ENCODE measurements around the gene SH3BP5L. TPM values are rescaled to one million over a fixed set of nuclear protein-coding genes. Genes with fewer than 3 reads are reported as not detected.

Gene SH3BP5L
- total and polyA plus RNA-seq, 2 of the 13 experiments (the other 11 are each of a cell fraction or from before 2014, with no cell fraction given) = 10.3 to 14.9 TPM

DNA sequence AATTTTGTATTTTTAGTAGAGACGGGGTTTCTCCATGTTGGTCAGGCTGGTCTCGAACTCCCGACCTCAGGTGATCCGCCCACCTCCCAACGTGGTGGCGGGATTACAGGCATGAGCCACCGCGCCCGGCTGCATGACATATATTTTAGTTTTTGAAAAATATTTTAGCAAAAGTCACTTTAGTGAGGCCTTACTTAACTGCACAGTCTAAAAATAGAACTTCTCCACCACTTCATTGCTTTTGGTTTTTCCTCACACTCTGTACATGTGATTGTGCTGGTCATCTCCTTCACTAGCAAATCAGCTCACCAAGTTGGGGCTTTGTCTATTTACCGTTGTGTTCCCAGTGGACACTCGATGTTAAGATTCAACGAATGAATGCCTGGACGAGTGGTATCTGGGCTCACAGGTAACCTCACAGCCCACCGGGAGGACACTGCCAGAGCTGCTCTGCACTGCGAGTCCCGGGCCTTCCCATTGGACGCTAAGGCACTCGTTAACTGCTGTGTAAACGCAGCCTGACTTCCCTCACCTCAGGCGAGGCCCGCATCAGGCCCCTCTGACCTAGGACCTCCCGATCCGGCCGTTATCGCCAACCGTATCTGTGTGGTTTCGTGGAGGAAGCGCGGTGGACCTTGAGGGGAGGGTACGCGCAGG is 47.2 kb upstream of the SH3BP5L start (continued):
- TF ChIP-seq SKIL (CRISPR knock-in tag; IDR thresholded peaks at IDR 0.05; ENCODE audit: borderline replicate concordance) (no peak), BCLAF1 (IDR thresholded peaks at IDR 0.05) (no peak), ZNF441 (CRISPR knock-in tag; IDR thresholded peaks at IDR 0.05; ENCODE audit: borderline replicate concordance) (0 out of 2 replicates have a peak, but pooled peaks have one; percentile 49), ADNP (CRISPR knock-in tag; IDR thresholded peaks at IDR 0.05) (peak; percentile 41; the same call in 1 of the 2 replicates), ZNF616 (CRISPR knock-in tag; IDR thresholded peaks at IDR 0.05; ENCODE audit: low read depth) (0 out of 2 replicates have a peak, but pooled peaks have one; percentile 53), BORCS8-MEF2B (CRISPR knock-in tag; IDR thresholded peaks at IDR 0.05) (no peak), ZNF761 (CRISPR knock-in tag; conservative IDR thresholded peaks at IDR 0.05) (no peak), CHD4 (IDR thresholded peaks at IDR 0.05; ENCODE audit: borderline replicate concordance, low read length) (peak; percentile 63; the same call in 1 of the 2 replicates), NR0B2 (CRISPR knock-in tag; IDR thresholded peaks at IDR 0.05) (no peak), ZMYM2 (CRISPR knock-in tag; IDR thresholded peaks at IDR 0.05) (0 out of 2 replicates have a peak, but pooled peaks have one; percentile 4)
- TF ChIP-seq, protein P1, sequence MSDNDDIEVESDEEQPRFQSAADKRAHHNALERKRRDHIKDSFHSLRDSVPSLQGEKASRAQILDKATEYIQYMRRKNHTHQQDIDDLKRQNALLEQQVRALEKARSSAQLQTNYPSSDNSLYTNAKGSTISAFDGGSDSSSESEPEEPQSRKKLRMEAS (IDR thresholded peaks at IDR 0.05) = peak; percentile 45; the same call in 1 of the 2 replicates
- TF ChIP-seq, protein P2, sequence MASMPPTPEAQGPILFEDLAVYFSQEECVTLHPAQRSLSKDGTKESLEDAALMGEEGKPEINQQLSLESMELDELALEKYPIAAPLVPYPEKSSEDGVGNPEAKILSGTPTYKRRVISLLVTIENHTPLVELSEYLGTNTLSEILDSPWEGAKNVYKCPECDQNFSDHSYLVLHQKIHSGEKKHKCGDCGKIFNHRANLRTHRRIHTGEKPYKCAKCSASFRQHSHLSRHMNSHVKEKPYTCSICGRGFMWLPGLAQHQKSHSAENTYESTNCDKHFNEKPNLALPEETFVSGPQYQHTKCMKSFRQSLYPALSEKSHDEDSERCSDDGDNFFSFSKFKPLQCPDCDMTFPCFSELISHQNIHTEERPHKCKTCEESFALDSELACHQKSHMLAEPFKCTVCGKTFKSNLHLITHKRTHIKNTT (CRISPR knock-in tag; IDR thresholded peaks at IDR 0.05) = no peak
- TF ChIP-seq, protein P3, sequence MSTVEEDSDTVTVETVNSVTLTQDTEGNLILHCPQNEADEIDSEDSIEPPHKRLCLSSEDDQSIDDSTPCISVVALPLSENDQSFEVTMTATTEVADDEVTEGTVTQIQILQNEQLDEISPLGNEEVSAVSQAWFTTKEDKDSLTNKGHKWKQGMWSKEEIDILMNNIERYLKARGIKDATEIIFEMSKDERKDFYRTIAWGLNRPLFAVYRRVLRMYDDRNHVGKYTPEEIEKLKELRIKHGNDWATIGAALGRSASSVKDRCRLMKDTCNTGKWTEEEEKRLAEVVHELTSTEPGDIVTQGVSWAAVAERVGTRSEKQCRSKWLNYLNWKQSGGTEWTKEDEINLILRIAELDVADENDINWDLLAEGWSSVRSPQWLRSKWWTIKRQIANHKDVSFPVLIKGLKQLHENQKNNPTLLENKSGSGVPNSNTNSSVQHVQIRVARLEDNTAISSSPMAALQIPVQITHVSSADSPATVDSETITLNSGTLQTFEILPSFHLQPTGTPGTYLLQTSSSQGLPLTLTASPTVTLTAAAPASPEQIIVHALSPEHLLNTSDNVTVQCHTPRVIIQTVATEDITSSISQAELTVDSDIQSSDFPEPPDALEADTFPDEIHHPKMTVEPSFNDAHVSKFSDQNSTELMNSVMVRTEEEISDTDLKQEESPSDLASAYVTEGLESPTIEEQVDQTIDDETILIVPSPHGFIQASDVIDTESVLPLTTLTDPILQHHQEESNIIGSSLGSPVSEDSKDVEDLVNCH (CRISPR knock-in tag; IDR thresholded peaks at IDR 0.05) = no peak
- TF ChIP-seq, protein P4, sequence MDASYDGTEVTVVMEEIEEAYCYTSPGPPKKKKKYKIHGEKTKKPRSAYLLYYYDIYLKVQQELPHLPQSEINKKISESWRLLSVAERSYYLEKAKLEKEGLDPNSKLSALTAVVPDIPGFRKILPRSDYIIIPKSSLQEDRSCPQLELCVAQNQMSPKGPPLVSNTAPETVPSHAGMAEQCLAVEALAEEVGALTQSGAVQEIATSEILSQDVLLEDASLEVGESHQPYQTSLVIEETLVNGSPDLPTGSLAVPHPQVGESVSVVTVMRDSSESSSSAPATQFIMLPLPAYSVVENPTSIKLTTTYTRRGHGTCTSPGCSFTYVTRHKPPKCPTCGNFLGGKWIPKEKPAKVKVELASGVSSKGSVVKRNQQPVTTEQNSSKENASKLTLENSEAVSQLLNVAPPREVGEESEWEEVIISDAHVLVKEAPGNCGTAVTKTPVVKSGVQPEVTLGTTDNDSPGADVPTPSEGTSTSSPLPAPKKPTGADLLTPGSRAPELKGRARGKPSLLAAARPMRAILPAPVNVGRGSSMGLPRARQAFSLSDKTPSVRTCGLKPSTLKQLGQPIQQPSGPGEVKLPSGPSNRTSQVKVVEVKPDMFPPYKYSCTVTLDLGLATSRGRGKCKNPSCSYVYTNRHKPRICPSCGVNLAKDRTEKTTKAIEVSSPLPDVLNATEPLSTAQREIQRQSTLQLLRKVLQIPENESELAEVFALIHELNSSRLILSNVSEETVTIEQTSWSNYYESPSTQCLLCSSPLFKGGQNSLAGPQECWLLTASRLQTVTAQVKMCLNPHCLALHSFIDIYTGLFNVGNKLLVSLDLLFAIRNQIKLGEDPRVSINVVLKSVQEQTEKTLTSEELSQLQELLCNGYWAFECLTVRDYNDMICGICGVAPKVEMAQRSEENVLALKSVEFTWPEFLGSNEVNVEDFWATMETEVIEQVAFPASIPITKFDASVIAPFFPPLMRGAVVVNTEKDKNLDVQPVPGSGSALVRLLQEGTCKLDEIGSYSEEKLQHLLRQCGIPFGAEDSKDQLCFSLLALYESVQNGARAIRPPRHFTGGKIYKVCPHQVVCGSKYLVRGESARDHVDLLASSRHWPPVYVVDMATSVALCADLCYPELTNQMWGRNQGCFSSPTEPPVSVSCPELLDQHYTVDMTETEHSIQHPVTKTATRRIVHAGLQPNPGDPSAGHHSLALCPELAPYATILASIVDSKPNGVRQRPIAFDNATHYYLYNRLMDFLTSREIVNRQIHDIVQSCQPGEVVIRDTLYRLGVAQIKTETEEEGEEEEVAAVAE (CRISPR knock-in tag; IDR thresholded peaks at IDR 0.05; ENCODE audit: borderline replicate concordance) = no peak
